ENCODE results near the gene ACTN2. TPM values are rescaled to one million over a fixed set of nuclear protein-coding genes. Genes with fewer than 3 reads are reported as not detected.

ACTN2 gene
- total RNA-seq, 4 donors from 2014 or later, result 7.5 to 16.2 (median 10.3) TPM

DNA sequence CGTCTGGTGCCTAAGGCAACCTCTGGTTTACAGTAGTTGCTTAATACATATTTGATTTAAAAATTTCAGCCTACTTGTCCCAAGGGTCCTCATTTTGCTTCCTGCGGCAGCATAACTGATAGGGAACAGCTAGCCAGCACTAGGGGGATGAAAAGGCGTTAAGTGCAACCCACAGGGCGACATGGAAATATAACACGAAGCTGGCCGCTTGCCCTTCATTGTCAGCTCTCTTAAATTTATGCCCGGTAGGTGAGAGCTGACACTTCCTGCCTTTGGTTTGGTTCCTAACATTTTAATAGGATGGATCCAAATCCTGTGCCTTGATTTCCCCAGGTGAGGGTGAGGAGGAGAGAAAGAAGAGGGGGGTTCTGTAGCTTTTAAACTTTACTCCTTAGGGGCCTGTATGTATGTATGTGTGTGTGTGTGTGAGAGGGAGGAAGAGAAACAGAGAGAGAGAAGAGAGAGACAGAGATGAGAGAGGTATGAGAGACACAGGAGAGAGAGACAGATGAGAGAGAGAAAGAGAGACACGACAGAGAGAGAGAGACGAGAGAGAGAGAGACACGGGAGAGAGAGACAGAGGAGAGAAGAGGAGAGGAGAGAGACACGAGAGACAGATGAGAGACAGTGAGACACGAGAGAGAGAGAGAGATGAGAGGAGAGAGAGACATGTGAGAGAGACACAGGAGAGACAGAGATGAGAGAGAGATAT is 938 bp upstream of the ACTN2 start:
- peak; percentile 55 for DNase-seq (ENCODE audit: extremely low spot score)
- WGBS, result 66% methylated on average over 12 of the region's 12 CpGs
- peaks cover 8 to 32% (median 18%) of the 10 kb centered on the region in 4 donors for H3K4me1 ChIP-seq
- intact Hi-C loops (cut with DNase I), result no loop called here
- TF ChIP-seq CTCF (IDR thresholded peaks at IDR 0.05) (no peak), POLR2A (IDR thresholded peaks at IDR 0.05; ENCODE audit: low read depth) (no peak), POLR2AphosphoS5 (IDR thresholded peaks at IDR 0.05) (no peak), EP300 (IDR thresholded peaks at IDR 0.05) (no peak)
- peak overlapping the region in 1 of 4 donors; percentile 68 for H3K4me3 ChIP-seq
- no peaks in the 10 kb centered on the region for H3K27me3 ChIP-seq
- H3K27ac ChIP-seq (replicated peaks in 1 of 4), result peak overlapping the region; percentile 63 to 76 (median 68)
- H3K36me3 ChIP-seq, result no peaks in the 10 kb centered on the region
- H3K9me3 ChIP-seq, result no peaks in the 10 kb centered on the region

GRCh38 chr1:236686815-236687160 is 489 bp downstream of the ACTN2 start:
- H3K27ac ChIP-seq (replicated peaks in 1 of 4), result peak overlapping the region; percentile 59 to 76 (median 68)

DNA sequence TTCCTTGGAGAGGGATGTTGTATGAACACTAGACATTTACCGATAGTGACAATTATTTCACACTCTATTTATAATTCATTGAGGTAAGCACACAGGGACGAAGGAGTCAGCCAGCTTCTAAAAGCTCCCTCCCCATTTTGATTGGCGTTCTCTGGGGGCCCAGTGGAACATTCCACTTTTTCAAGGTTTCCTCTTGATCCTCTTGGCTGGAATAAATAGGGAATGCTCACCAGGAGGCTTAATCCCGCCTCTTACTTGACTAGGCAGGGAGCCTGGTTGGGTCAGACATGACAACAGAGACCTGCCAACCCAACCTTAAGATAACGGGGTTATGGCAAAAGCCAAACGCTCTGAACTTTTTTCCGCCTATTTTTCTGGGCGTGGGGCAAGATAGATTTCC is 974 bp downstream of the ACTN2 start:
- WGBS, result 60% methylated on average over 8 of the region's 8 CpGs
- H3K27me3 ChIP-seq, result no peaks in the 10 kb centered on the region
- TF ChIP-seq CTCF (IDR thresholded peaks at IDR 0.05) (no peak), EP300 (IDR thresholded peaks at IDR 0.05) (no peak), POLR2A (IDR thresholded peaks at IDR 0.05; ENCODE audit: low read depth) (no peak), POLR2AphosphoS5 (IDR thresholded peaks at IDR 0.05) (no peak)
- peak; percentile 89 for DNase-seq (ENCODE audit: extremely low spot score)
- H3K4me3 ChIP-seq, result peak overlapping the region; percentile 62 to 77 (median 68)
- intact Hi-C loops (cut with DNase I), result no loop called here
- no peaks in the 10 kb centered on the region for H3K9me3 ChIP-seq
- H3K36me3 ChIP-seq, result no peaks in the 10 kb centered on the region
- H3K4me1 ChIP-seq, result peaks cover 8 to 32% (median 18%) of the 10 kb centered on the region in 4 donors
- peak overlapping the region in 1 of 4 donors; percentile 68 for H3K27ac ChIP-seq (replicated peaks in 1 of 4)

More at GRCh38 chr1:236686815-236687160, 489 bp downstream of the ACTN2 start:
- H3K4me1 ChIP-seq, result peaks cover 8 to 32% (median 18%) of the 10 kb centered on the region in 4 donors
- peak overlapping the region; percentile 62 to 77 (median 68) for H3K4me3 ChIP-seq
- H3K9me3 ChIP-seq, result no peaks in the 10 kb centered on the region
- intact Hi-C loops (cut with DNase I), result no loop called here
- TF ChIP-seq EP300 (IDR thresholded peaks at IDR 0.05) (no peak), CTCF (IDR thresholded peaks at IDR 0.05) (no peak), POLR2AphosphoS5 (IDR thresholded peaks at IDR 0.05) (no peak), POLR2A (IDR thresholded peaks at IDR 0.05; ENCODE audit: low read depth) (no peak)
- 9% methylated on average over 3 of the region's 31 CpGs for WGBS
- no peaks in the 10 kb centered on the region for H3K36me3 ChIP-seq
- DNase-seq (ENCODE audit: extremely low spot score), result peak; percentile 81
- no peaks in the 10 kb centered on the region for H3K27me3 ChIP-seq

DNA sequence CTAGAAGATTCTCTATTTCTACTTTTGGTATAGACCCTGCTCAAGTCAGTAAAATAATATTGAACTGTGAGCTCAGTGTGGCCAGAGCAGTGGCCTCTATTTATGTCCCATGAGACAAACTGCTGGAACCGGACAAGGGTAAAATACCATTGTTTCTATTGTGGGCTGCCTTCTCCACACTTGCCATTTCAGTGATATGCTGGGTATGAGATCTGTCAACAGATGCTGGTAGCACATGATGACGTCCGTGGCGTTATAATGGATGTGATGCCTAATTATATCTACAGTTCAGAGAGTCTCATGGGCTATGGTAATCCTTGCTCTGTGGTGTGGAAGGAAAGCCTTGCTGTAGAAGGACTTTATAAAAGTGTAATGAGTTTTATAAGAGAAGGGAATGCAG is 2.4 kb downstream of the ACTN2 start:
- DNase-seq (ENCODE audit: extremely low spot score), result no peak
- Histone ChIP-seq H3K27ac (replicated peaks in 1 of 4) (no peak overlapping the region), H3K36me3 (no peaks in the 10 kb centered on the region), H3K27me3 (no peaks in the 10 kb centered on the region), H3K4me3 (no peak overlapping the region), H3K9me3 (no peaks in the 10 kb centered on the region), H3K4me1 (peaks cover 8 to 37% (median 18%) of the 10 kb centered on the region in 4 donors)
- TF ChIP-seq CTCF (IDR thresholded peaks at IDR 0.05) (no peak), POLR2A (IDR thresholded peaks at IDR 0.05; ENCODE audit: low read depth) (no peak), EP300 (IDR thresholded peaks at IDR 0.05) (no peak), POLR2AphosphoS5 (IDR thresholded peaks at IDR 0.05) (no peak)
- WGBS, result 69% methylated on average over 4 of the region's 4 CpGs
- intact Hi-C loops (cut with DNase I), result no loop called here
